Globus pallidus (tissue), 1 donor: ENCODE results near the gene SLC25A3.
"Not testable (repeated sequence)": the region's sequence is repeated elsewhere in the genome, so short reads cannot be mapped to it uniquely, and the experiment has no call there.

Experiments
- DNase-seq: peaks from one replicate; pipeline ENCODE4 v3.0.0-alpha.2; 2015; ENCODE audit warnings: low spot score

Gene SLC25A3

DNA sequence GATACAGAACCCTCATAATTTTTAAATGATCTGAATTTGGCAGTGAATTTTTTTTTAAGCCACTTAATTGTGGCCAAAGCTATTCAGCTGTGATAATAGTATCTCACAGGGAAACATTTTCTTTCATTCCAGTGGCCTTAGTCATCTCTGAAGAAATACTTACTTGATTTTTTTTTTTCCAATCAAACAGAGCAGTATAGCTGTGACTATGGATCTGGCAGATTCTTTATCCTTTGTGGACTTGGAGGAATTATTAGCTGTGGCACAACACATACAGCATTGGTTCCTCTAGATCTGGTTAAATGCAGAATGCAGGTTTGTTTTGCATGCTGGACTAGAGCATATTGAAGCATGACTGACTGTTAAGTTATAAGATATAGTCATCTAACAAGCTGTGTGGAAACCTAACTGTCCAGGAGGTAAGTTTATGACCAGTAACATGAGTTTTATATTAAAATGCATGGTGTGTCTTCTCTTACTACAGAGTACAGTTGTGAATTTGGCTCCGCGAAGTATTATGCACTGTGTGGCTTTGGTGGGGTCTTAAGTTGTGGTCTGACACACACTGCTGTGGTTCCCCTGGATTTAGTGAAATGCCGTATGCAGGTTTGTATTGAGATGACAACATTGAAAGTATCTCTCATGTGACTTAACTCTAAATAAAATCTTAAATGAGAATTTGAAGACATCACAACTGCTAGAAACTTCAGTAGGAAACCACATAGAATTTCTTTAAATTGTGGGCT, 1.9 kb downstream of the SLC25A3 start:
- DNase-seq: no peak

DNA sequence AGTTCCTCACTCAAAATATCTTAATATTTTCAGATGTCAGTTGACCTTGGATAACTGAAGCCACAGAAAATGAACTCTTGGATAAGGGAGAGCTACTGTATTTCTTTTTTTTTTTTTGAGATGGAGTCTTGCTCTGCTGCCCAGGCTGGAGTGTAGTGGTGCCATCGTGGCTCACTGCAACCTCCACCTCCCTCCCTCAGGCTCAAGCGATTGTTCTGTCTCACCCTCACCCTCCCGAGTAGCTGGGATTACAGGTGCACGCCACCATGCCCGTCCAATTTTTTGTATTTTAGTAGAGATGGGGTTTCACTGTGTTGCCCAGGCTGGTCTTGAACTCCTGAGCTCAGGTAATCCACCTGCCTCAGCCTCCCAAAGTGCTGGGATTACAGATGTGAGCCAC, 3.8 kb downstream of the SLC25A3 start:
- not testable (repeated sequence) for DNase-seq

DNA sequence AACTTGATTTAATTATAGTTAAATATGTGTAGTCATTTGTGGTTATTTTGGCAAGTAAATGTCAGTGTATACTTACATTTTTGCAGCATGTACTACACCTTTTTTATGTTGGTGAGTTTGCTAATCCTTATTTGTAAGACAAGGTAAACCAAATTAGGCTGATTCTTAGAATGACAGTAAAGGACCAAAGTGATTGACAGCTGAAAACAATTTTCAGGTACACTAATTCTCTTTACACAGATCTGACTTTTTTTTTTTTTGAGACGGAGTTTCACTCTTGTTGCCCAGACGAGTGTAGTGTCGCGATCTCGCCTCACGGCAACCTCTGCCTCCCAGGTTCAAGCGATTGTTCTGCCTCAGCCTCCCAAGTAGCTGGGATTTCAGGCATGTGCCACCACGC, 8.4 kb downstream of the SLC25A3 start:
- no peak for DNase-seq

DNA sequence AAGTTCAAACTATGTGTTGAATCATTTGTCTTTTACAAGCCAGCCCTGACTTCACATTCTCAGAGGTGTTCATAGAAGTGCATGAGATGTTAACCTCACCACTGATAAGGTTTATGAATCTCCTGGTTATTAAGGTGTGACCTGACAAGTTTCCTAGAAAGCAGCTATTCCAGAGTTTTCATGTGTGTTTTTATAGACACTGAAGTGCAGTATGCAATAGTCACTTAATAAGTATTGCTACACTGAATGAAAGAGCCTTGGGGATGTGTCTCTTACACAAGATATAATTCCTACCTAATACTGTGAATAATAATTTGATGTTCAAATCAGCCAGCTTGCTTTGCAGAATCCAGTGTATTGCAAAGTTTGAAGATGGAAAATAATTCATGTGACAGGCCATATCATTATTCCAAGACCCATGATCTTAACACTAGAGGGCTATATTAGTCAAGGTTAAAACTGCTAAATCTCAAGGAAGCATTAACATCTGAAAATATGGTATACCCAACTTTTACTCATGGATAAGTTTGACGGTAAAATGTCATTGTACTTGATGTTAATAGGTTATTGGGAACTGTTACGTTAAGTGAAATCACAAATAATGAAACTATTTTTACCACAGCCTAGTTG, 13.0 kb downstream of the SLC25A3 start:
- no peak for DNase-seq

DNA sequence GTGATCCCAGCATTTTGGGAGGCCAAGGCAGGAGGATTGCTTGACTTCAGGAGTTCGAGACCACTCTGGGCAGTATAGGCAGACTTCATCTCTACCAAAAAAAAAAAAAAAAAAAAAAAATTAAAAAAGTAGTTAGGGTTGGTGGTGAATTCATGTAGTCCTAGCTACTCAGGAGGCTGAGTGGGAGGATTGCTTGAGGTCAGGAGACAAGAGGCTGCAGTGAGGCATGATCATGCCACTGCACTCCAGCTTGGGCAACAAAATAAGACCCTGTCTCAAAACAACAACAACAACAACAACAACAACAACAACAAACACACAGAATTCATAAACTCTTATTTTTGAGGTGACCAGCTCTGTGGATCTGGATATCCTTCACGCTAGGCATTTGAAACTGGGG, 17.1 kb downstream of the SLC25A3 start:
- DNase-seq: no peak

DNA sequence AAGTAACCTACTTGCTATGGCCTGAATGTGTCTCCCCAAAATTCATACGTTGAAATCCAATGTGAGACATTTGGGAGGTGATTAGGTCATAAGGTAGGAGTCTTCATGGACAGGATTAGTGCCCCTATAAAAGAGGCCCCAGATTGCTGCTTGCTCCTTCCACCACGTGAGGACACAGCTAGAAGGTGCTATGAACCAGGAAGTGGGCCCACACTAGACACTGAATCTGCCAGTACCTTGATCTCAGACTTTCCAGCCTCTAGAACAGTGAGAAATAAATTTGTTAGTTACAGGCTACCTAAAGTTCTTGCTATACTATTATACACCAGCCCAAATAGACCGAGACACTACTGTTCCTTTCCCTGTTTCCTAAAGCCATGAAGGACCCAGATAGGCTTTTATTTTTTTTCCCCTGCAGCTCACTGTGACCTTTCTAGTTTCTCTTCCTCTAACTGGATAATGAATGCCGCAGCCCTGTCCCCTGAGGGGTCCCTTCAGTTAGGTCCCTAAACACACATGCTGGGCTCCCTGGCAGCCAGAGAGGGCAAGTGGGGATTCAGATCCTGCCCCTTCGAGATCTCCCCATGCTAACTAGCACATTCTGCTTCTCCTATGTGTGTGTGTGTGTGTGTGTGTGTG, 19.3 kb downstream of the SLC25A3 start:
- DNase-seq: no peak

DNA sequence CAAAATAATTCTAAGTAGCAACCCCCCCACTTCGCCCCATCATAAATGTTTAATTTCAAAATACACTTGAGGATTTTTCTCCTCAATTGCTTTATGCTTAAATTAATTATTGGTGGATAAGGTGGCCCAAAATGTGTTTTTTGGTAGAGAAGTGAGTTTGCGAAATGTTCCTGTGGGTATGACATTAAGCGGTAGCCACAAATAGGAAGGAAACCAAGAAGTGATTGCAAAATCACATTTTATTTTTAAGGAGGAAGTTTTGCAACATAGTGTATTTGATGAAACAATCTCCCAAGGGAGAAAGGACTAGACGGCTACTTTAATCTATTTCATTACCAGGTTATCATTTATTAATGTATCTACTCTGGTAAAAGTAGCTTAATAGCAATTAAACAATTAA, 25.5 kb downstream of the SLC25A3 start:
- peak; percentile 35 for DNase-seq

DNA sequence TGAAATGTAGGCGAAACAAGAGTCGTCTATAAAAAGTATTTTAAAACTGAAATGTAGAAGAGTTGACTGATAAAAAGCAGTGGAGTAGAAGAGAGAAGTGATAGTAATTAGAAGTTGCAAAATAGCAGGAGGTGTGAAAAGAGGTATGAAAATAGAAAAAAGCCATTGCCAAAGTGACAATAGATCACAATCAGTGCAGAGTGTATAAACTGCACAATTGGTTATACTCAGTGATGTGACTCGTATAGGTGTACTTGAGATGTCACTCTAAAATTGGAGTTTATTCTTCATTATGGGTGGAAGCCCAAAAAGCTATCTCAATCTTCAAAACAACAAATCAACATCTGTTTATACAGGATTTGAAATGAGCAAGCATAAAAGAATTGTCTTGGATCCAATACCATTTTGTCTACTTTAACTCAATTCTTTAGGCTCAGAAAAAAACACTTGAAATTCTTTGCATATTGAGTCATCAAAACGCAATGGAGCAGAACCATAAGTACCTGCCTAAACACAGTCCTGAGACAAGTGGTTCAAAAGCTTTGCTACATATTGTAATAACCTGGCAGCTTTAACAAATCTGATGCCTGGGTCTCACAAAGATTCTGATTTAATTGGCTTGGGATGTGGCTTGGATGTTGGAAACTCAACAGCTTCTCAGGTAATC, 42.3 kb downstream of the SLC25A3 start:
- no peak for DNase-seq

DNA sequence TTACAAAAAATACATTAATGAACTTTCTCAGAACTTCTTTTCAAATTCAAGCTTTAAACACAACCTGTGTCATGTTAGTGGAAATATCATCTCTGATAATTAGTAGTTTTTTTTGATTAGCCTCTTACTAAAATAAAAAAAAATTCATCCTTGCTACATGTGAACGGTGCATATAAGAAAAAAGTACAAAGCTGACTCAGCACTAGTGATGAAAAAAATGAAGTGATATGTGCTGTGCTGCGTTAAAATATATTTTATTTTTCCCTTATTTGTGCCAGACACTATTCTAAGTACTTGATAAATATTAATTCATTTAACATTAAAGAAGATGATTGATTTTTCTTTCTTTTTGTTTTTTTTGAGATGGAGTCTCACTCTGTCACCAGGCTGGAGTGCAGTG, 43.6 kb downstream of the SLC25A3 start:
- DNase-seq: no peak

DNA sequence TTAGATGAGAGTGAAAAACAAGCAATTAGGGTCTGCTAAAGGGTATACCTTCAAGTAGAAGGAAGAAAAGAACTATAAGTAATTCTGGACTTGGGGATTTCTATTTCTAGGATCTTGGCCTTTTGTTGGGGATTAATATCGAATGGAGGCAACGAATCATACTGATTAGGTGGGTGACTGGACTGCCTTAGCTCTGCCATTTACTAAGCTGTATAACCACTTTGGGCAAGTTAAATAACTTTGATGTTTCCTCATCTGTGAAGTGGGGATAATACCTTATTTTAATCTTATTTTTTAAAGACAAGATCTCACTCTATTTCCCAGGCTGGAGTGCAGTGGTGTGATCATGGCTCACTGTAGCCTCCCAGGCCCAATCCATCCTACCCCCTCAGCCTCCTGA, 44.5 kb downstream of the SLC25A3 start:
- no peak for DNase-seq

DNA sequence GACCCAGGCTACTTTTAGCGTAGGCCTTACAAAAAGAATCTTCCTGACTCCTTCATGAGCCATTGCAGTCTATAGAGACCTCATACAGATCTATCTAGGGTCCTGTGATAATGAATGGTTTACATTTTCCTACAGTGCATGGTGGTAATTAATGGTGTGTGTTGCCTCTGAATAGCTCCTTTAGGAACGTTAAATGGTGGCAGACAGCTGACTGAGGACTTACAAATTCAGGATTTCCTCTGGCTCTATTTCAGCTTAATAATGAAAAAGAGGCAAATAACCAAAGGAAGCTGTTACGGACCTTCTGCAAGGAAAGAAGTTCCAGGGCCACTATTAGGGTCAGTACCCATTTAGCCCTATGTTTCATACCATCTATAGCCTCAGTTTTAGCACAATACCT, 46.0 kb downstream of the SLC25A3 start:
- DNase-seq: no peak

DNA sequence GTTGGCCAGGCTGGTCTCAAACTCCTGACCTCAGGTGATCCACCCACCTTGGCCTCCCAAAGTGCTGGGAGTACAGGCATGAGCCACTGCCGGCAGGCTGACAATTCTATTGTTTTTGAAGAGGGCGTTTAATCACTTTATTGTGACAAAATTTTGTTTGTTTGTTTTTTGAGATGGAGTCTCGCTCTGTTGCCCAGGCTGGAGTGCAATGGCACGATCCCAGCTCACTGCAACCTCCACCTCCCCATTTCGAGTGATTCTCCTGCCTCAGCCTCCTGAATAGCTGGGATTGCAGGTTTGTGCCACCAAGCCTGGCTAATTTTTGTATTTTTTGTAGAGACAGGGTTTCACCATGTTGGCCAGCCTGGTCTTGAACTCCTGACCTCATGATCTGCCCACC, 49.3 kb downstream of the SLC25A3 start:
- not testable (repeated sequence) for DNase-seq

DNA sequence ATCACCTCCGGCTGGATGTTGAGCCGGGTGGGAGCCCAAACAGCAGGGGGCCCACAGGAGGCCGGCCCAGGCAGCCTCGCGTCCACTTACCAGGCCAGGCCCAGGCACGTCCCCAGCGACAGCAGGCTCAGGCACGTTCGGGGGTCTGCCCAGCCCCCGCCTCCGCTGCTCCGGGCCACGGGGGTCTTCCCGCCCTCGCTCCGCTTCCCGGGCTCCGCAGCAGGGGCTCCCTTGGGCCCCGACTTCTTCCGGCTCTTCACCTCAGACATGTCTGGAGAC, 50.9 kb downstream of the SLC25A3 start:
- DNase-seq: peak; percentile 7

DNA sequence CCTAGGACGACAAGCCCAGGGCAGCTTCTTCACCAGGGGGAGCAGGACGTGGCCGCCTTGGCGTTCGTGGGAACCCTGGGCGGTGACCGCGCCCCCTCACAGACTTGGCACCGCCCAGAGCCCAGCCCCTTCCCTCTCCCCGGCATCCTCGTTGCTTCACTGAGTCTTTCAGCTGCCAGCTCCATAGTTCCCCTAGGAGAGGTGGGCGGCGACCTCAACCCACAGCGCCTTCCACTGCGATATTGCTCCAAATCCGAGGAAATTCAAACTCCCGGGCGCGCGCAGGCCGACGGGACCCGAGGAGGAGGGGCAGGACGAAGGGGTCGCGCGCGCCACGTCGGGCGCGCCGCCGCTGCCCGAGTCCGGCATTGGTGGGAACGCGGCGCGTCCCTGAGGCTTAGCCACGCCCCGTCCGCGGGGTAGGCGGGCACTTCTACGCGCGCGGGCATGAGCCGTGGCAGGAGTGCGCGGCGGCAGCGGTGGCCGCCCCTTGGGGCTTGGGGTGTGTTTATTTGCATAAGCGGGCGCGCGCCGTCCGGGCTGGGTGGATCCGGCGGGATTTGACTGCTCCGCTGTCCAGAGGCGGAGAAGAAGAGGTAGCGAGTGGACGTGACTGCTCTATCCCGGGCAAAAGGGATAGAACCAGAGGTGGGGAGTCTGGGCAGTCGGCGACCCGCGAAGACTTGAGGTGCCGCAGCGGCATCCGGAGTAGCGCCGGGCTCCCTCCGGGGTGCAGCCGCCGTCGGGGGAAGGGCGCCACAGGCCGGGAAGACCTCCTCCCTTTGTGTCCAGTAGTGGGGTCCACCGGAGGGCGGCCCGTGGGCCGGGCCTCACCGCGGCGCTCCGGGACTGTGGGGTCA, 51.5 kb downstream of the SLC25A3 start, which contains the start of the genes APAF1 and IKBIP:
Gene APAF1 (plus strand): TSS at position 579 of the 860 bp plus-strand sequence. CDS start 3,070 bp downstream, outside the sequence.
Gene IKBIP (minus strand): TSS at position 77 of the 860 bp plus-strand sequence. CDS start 87 bp downstream, outside the sequence.
- DNase-seq: peak; percentile 94

DNA sequence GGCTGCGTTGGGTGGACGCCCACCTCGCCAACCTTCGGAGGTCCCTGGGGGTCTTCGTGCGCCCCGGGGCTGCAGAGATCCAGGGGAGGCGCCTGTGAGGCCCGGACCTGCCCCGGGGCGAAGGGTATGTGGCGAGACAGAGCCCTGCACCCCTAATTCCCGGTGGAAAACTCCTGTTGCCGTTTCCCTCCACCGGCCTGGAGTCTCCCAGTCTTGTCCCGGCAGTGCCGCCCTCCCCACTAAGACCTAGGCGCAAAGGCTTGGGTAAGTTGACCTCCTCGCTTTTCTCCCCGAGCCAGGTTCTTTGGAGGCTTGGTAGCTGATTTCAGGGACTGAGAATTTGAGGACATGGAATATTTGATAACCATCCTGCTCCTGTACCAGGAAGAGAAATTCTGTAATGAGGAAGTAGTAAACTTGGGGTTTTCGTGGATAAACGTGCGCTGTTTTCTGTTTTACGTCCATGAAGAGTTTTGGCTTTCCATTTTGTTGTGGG, 52.1 kb downstream of the SLC25A3 start:
- DNase-seq: peak; percentile 33

DNA sequence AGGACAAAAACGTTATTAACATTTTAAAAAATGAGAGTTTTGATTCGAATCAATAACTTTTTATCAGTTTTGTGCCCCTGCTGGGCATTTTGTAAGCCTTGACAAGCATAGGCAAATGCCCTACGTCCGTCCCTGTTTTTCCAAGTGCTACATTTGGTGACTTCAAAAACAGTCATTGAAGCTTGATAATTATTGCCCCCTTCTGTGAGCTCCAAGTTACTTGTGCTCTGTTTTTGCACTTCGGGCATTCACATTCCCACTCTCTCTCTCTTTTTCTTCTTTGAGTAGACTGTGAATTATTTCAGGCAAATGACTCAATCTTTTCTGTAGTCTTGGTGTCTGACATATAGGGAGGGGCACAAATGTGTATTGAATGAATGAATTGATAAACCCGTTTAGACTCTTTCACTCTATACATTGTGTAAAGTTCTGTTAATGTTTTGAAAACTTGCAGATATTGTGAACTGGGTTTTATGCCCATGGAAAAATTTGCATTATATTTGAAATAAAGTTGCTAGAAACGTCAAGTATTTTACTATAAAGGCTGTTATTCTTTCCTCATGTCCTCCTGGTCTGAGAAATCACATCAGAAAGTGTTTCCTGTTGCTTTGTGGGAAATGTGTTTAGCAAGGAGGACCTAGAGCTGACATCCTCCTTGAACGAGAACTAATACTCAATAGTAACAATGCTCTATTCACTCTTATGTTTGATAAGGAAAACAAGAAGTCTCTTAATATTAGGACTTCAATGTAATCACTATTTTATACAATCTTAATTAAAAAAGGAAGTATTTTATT, 53.0 kb downstream of the SLC25A3 start:
- peak; percentile 17 for DNase-seq

DNA sequence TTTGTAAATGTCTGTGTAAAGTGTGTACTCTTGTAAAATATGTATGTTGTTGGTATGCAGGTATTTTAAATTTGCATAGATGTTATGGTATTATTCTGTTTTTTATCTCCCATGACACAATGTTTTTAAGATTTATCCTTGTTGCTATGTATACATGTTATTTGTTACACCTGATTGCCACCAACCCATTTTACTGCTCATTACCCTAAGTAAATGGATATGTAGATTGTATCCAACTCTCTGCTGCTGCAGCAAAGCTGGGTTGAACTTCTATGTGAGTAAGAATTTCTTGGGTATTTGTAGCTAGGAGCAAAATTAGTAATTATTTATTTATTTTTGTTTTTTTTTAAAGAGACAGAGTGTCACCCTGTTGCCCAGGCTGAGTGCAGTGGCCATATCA, 57.8 kb downstream of the SLC25A3 start:
- DNase-seq: no peak

DNA sequence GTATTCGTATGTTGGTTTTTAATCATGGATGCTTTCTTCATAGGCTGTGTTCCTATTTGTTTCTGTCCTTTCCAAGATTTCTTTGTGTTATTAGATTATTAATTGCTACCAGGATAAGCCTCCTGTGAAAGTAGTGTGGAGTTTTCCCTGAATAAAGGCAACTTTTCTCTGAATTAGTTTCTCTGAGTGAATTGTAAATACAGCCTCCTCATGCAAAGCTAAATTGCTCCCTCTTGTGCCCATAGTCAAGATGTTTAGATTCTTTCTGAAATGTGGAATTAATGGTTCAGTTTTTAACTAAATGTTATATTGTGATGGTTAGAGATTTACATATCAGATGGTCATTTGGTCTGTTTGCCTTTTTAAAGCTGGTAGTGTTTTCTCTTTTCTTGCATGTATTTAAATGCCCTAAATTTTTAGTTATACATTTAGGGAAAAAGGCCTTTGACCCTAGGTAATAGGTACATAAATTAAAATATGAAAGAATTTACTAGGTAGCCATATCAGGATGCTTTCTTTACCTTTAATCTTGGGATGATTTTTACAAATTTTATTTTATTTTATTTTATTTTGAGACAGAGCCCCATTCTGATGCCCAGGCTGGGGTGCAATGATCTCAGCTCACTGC, 60.5 kb downstream of the SLC25A3 start:
- peak; percentile 63 for DNase-seq
